Panc1 (cell line): ENCODE results near the gene ENAH. TPM values are rescaled to one million over a fixed set of nuclear protein-coding genes. Genes with fewer than 3 reads are reported as not detected.

Experiments used
- ATAC-seq: fragments of 200-7000 bp; cut with Tn5 transposase; 2 replicates; pipeline ENCODE4 v1.9.1; 2020; ENCODE audit warnings: mild to moderate bottlenecking, moderate library complexity
- BruUV-seq: library from RNA; stranded (reverse); fragments of 400-500 nt; replicated peaks from 2 replicates; lab custom pipeline; 2021; lab: Mats Ljungman, UMichigan
- CTCF ChIA-PET: fragments of 300-600 bp; sonication (Branson Sonifier 250); formaldehyde crosslinking; loops from one replicate; lab custom pipeline; 2022; ENCODE audit warnings: antibody characterized with exemption; lab: Charles Lee
- POLR2A ChIA-PET: fragments of 300-600 bp; sonication (Branson Sonifier 250); formaldehyde crosslinking; loops from one replicate; lab custom pipeline; 2022; ENCODE audit warnings: antibody characterized with exemption; lab: Charles Lee
- DNase-seq: peaks from one replicate; pipeline ENCODE4 v3.0.0-alpha.2; 2010; ENCODE audit warnings: low read depth, low spot score
- H3K27ac ChIP-seq: 2 replicates; pipeline ENCODE4 v1.5.1; 2011; ENCODE audit warnings: mild to moderate bottlenecking, low read length, inconsistent platforms
- H3K27me3 ChIP-seq: fragments of 200-500 bp; sonication (Bioruptor generic); 2 replicates; pipeline ENCODE4 v1.6.0; 2014; ENCODE audit warnings: low read length, inconsistent platforms; ENCODE audit not compliant: control insufficient read depth, insufficient read depth
- H3K36me3 ChIP-seq: fragments of 200-500 bp; sonication (Bioruptor generic); 2 replicates; pipeline ENCODE4 v1.5.1; 2014; ENCODE audit warnings: inconsistent platforms, mild to moderate bottlenecking, low read length, moderate library complexity; ENCODE audit not compliant: control insufficient read depth, insufficient read depth
- H3K4me1 ChIP-seq: 2 replicates; pipeline ENCODE4 v1.5.1; 2011; ENCODE audit warnings: inconsistent platforms, mild to moderate bottlenecking, low read length, moderate library complexity; ENCODE audit not compliant: control insufficient read depth, insufficient read depth
- H3K4me3 ChIP-seq, 2 experiments: 2 replicates each; pipeline ENCODE4 v1.5.1; 2011 to 2012; ENCODE audit warnings: low read depth in 2 of 2, low read length in 2 of 2, mild to moderate bottlenecking in 2 of 2, inconsistent platforms in 1 of 2, moderate library complexity in 1 of 2
- H3K9me3 ChIP-seq: fragments of 200-500 bp; sonication (Bioruptor generic); 2 replicates; pipeline ENCODE4 v1.5.1; 2014; ENCODE audit warnings: low read depth, mild to moderate bottlenecking, inconsistent platforms, low read length, moderate library complexity; ENCODE audit not compliant: control insufficient read depth, insufficient read depth
- CTCF ChIP-seq: fragments of 450-650 bp; IDR thresholded peaks from 2 replicates; pipeline ENCODE4 v1.5.1; 2017; ENCODE audit warnings: mild to moderate bottlenecking
- POLR2AphosphoS5 ChIP-seq: IDR thresholded peaks from 2 replicates; pipeline ENCODE4 v1.6.1; 2012; ENCODE audit warnings: mild to moderate bottlenecking, low read depth, low read length, moderate library complexity
- REST ChIP-seq, 2 experiments: IDR thresholded peaks; 2 replicates each; pipeline ENCODE4 v1.6.1; 2011 to 2012; ENCODE audit warnings: low read depth in 2 of 2, control low read depth in 1 of 2, low read length in 1 of 2, mild to moderate bottlenecking in 1 of 2, moderate library complexity in 1 of 2; ENCODE audit not compliant: insufficient read depth in 1 of 2
- SIN3A ChIP-seq: IDR thresholded peaks from 2 replicates; pipeline ENCODE4 v1.6.1; 2012; ENCODE audit warnings: low read depth, mild to moderate bottlenecking, low read length, moderate library complexity, borderline replicate concordance; ENCODE audit not compliant: insufficient read depth
- TCF7L2 ChIP-seq: IDR thresholded peaks from 2 replicates; pipeline ENCODE4 v1.6.1; 2011; ENCODE audit warnings: mild to moderate bottlenecking, low read depth, low read length, inconsistent platforms
- in situ Hi-C: cut with HindIII; loops from 2 replicates; pipeline ENCODE4 v1.10.0; 2016; ENCODE audit warnings: low sequenced_read_pairs, low pct_unique_long_range_greater_than_20kb
- intact Hi-C: fragments of 100-400 bp; cut with micrococcal nuclease; formaldehyde crosslinking; loops from one replicate; pipeline ENCODE4 v1.10.0; 2022; ENCODE audit not compliant: unreplicated experiment
- total RNA-seq: library from RNA; stranded (reverse); gene quantifications from one replicate; pipeline ENCODE4 v1.2.1, GENCODE V29; 2021; ENCODE audit not compliant: unreplicated experiment

ENAH gene
- total RNA-seq, 1 experiment from 2014 or later, result 133 TPM

GRCh38 chr1:225485991-225486530, 166.9 kb downstream of the ENAH start:
- Histone ChIP-seq H3K36me3 (no peaks in the 10 kb centered on the region), H3K4me3 (no peak overlapping the region), H3K9me3 (no peaks in the 10 kb centered on the region), H3K27ac (no peak overlapping the region), H3K4me1 (no peaks in the 10 kb centered on the region), H3K27me3 (no peaks in the 10 kb centered on the region)
- in situ Hi-C loops, result no loop called here
- DNase-seq, result no peak
- no peak for ATAC-seq
- intact Hi-C loops, result no loop called here
- POLR2A ChIA-PET, result no interaction called here
- TF ChIP-seq CTCF (no peak), TCF7L2 (no peak), SIN3A (no peak), POLR2AphosphoS5 (no peak), REST (IDR thresholded peaks at IDR 0.05; ENCODE audit: insufficient read depth in 1 of 2, low read depth in 2 of 2, low read length in 1 of 2) (no peak)
- no TSS peak for BruUV-seq
- CTCF ChIA-PET, result interaction anchor here (0.7 kb wide), 1 partner anchor 161 kb away, joined by 6 read pairs; no protein-coding TSS in a partner anchor

GRCh38 chr1:225485226-225485625, 167.7 kb downstream of the ENAH start:
- ATAC-seq, result no peak

More at GRCh38 chr1:225485226-225485625, 167.7 kb downstream of the ENAH start:
- ChIA-PET CTCF (no interaction called here), POLR2A (no interaction called here)
- no peaks in the 10 kb centered on the region for H3K9me3 ChIP-seq
- BruUV-seq, result no TSS peak
- in situ Hi-C loops (no loop called here), intact Hi-C loops (no loop called here)
- no peaks in the 10 kb centered on the region for H3K36me3 ChIP-seq
- H3K4me3 ChIP-seq, result no peak overlapping the region
- H3K4me1 ChIP-seq, result no peaks in the 10 kb centered on the region
- no peaks in the 10 kb centered on the region for H3K27me3 ChIP-seq
- TF ChIP-seq SIN3A (no peak), CTCF (no peak), REST (IDR thresholded peaks at IDR 0.05; ENCODE audit: insufficient read depth in 1 of 2, low read depth in 2 of 2, low read length in 1 of 2) (no peak), POLR2AphosphoS5 (no peak), TCF7L2 (no peak)
- DNase-seq, result no peak
- H3K27ac ChIP-seq, result no peak overlapping the region
